Body of pancreas (tissue), 4 donors: ENCODE measurements around the gene SMURF2. TPM values are rescaled to one million over a fixed set of nuclear protein-coding genes. Genes with fewer than 3 reads are reported as not detected.
A peak's percentile ranks its signal among the peaks of the same experiment; 100 is the strongest.

Source experiments
- ATAC-seq: fragments of 150-250 bp; one replicate; pipeline ENCODE4 v1.9.1; 2016
- DNase-seq, 4 donors: peaks; one replicate each; pipeline ENCODE4 v3.0.0-alpha.2; 2019
- H3K27ac ChIP-seq, 4 donors: fragments of 200-600 bp; sonication (generic); 1 replicate in 3 of 4; 2 replicates in 1 of 4; pipeline versions ENCODE4 v1.5.1 to v1.6.1; 2016 to 2019; ENCODE audit warnings: mild to moderate bottlenecking in 1 of 4, mixed read lengths in 1 of 4, moderate library complexity in 1 of 4
- H3K27me3 ChIP-seq, 2 donors: fragments of 200-600 bp; sonication (generic); one replicate each; pipeline ENCODE4 v1.6.0; 2016; ENCODE audit warnings: mild to moderate bottlenecking in 1 of 2
- H3K36me3 ChIP-seq, 2 donors: fragments of 200-600 bp; sonication (generic); replicated peaks in 1 of 2; 2 replicates each; pipeline ENCODE4 v1.5.1; 2016; ENCODE audit warnings: low read depth in 2 of 2; ENCODE audit not compliant: insufficient read depth in 1 of 2
- H3K4me1 ChIP-seq: fragments of 200-600 bp; sonication (generic); one replicate; pipeline ENCODE4 v1.6.0; 2016
- H3K4me3 ChIP-seq, 2 donors: fragments of 200-600 bp; sonication (generic); 1 replicate in 1 of 2; 2 replicates in 1 of 2; pipeline ENCODE4 v1.5.1; 2016 to 2019
- H3K9me3 ChIP-seq, 3 donors: fragments of 200-600 bp; sonication (generic); 1 replicate in 2 of 3; 2 replicates in 1 of 3; pipeline ENCODE4 v1.5.1; 2016
- POLR2A ChIP-seq, 3 donors: fragments of 450-650 bp; IDR thresholded peaks; one replicate each; pipeline ENCODE4 v1.6.1; 2016; ENCODE audit warnings: antibody characterized with exemption in 3 of 3, mild to moderate bottlenecking in 2 of 3
- WGBS, 2 donors: methylation state at CpG; one replicate each; pipeline ENCODE4 v1.1.5; 2017; 5-methylcytosine and 5-hydroxymethylcytosine counted together
- intact Hi-C: fragments of 100-400 bp; cut with DNase I; formaldehyde crosslinking; loops from one replicate; pipeline ENCODE4 v1.15.1; 2023
- total RNA-seq, 2 donors: library from RNA; depleted of rRNA; stranded (reverse); fragments of >200 nt; gene quantifications; one replicate each; pipeline ENCODE4 v1.1.0, GENCODE V29; 2016
- TF ChIP-seq, protein P1 (sequence below), 7 experiments: fragments of 450-650 bp in 4 of 7; fragments of 200-600 bp in 3 of 7; sonication (generic) in 3 of 7; IDR thresholded peaks; one replicate each; pipeline ENCODE4 v1.5.1; 2016 to 2019; ENCODE audit warnings: antibody characterized with exemption in 7 of 7

The SMURF2 gene
- 10 to 100 TPM; 10.6 to 15.5 TPM for total RNA-seq

DNA sequence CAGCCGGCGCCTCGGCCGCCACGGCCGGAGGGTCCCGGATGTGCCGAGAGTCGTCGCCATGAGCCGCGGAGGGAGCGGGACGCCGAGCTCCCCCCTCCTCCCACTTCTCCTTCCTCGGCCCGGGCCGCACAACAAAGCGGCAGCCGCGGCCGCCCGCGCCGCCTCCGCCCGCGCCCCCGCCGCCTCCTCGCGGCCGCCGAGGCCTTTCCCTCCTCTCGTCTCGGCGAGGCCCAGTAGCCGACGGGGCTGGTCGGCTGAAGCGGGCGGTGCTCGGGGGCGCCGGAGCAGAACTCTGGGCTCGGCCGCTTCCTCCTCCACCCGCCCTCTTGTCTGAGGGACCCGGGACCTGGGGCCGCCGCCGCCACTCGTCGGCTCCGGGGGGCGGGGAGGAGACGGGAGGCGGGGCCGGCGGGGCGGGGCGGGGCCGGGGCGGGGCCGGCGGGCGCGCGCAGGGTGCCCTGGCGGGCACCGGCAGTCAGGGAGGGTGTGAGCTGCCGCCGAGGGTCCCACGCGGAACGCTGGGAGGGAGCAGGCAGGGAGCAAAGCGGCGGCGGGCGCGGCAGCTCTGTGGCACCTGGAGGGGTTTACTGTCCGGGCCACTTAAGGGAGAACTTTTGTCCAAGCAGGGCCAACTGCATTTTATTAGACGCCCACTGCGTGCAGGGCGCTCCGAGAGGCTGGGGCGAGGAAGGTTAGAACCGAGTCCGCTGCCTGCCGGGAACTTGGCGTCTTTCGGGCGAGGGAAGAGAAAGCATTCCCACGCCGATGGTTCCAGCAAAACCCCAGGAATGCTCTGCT is at the start of gene SMURF2:
Gene SMURF2, minus strand, starts transcription at position 332 of the 798 bp plus-strand sequence. CDS start 427 bp downstream, outside the sequence.
- 0% methylated on average over 4 to 78 of the region's 95 CpGs for WGBS, 2 donors
- H3K4me3 ChIP-seq: peak within 1 kb of the TSS; percentile 65 to 80
- TF ChIP-seq, protein P1, sequence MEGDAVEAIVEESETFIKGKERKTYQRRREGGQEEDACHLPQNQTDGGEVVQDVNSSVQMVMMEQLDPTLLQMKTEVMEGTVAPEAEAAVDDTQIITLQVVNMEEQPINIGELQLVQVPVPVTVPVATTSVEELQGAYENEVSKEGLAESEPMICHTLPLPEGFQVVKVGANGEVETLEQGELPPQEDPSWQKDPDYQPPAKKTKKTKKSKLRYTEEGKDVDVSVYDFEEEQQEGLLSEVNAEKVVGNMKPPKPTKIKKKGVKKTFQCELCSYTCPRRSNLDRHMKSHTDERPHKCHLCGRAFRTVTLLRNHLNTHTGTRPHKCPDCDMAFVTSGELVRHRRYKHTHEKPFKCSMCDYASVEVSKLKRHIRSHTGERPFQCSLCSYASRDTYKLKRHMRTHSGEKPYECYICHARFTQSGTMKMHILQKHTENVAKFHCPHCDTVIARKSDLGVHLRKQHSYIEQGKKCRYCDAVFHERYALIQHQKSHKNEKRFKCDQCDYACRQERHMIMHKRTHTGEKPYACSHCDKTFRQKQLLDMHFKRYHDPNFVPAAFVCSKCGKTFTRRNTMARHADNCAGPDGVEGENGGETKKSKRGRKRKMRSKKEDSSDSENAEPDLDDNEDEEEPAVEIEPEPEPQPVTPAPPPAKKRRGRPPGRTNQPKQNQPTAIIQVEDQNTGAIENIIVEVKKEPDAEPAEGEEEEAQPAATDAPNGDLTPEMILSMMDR (IDR thresholded peaks at IDR 0.05): peak in 3 of 7 experiments; percentile 5 to 27 (median 16)
- peak; percentile 78 to 90 (median 83) for TF ChIP-seq POLR2A (IDR thresholded peaks at IDR 0.05)
- ATAC-seq (peak; percentile 92), DNase-seq (peak; percentile 77 to 86 (median 82))
- H3K9me3 ChIP-seq: no peaks in the 10 kb centered on the region
- H3K36me3 ChIP-seq: no peaks in the 10 kb centered on the region
- intact Hi-C loops: no loop called here
- H3K27me3 ChIP-seq: no peaks in the 10 kb centered on the region
- peaks cover 41% of the 10 kb centered on the region for H3K4me1 ChIP-seq
- H3K27ac ChIP-seq: peak within 1 kb of the TSS; percentile 92 to 97 (median 94)

DNA sequence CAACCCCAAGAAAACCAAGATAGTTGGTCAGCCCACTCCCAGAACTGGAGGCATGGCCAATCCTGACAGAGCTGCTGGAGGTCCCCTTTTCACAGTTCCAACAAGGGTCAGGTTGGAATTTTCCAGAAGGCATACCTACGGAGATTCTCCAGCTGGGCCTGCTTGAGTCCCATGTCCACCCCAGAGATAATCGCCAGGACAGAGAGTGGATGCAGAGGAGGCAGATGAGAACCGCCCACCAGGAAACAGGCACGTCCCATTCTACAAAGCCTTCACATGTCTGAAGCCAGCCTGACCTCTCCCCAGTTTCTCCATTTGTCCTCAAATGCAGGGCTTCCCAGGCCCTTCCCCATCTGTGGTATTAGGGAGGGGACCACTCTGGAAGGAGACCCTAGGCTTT is 47.4 kb upstream of the SMURF2 start:
- no peak for ATAC-seq
- DNase-seq: no peak
- intact Hi-C loops: no loop called here
- no peak for TF ChIP-seq POLR2A (IDR thresholded peaks at IDR 0.05)
- TF ChIP-seq, protein P1 (IDR thresholded peaks at IDR 0.05): no peak
- H3K36me3 ChIP-seq: no peaks in the 10 kb centered on the region
- H3K4me1 ChIP-seq: peaks cover 21% of the 10 kb centered on the region
- WGBS, 2 donors: 63 to 69% methylated on average over 4 of the region's 4 CpGs
- H3K9me3 ChIP-seq: no peaks in the 10 kb centered on the region
- peak overlapping the region in 1 of 4 donors; percentile 53 for H3K27ac ChIP-seq
- H3K27me3 ChIP-seq: no peaks in the 10 kb centered on the region
- no peak overlapping the region for H3K4me3 ChIP-seq

DNA sequence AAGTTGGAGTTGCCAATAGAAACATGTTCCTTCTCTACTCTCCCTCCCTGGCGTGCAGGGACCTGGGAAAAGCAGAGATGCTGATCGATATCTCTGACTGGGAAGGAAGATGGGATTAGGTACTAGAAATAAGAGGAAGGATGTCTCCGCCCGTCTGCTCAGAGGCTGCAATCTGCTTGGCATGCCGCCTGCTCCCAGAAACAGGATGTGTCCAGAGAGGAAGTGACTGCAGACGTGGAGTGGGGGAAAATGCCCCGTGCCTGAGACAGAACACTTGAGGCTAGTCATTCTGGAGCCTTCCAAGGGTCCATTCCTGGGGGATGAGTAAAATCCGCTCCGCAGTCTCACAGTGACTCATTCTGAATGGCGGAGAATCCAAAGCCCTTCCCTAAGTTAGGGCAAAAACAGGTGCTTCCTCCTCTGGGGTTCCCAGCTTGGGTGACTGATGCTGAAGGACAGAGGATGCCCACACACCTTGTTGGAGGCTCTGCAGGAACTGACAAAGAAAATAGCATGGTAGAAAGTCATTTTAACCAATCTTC is 45.0 kb upstream of the SMURF2 start:
- peak; percentile 69 for ATAC-seq
- H3K4me3 ChIP-seq: no peak overlapping the region
- H3K27ac ChIP-seq: peak overlapping the region in 3 of 4 donors; percentile 12 to 46 (median 46)
- no peaks in the 10 kb centered on the region for H3K9me3 ChIP-seq
- 17 to 20% methylated on average over 10 of the region's 10 CpGs for WGBS, 2 donors
- no peaks in the 10 kb centered on the region for H3K36me3 ChIP-seq
- H3K27me3 ChIP-seq: no peaks in the 10 kb centered on the region
- intact Hi-C loops: no loop called here
- peak; percentile 66 to 87 (median 72) for DNase-seq
- peaks cover 17% of the 10 kb centered on the region for H3K4me1 ChIP-seq
- TF ChIP-seq, protein P1 (IDR thresholded peaks at IDR 0.05): no peak
- TF ChIP-seq POLR2A (IDR thresholded peaks at IDR 0.05): no peak

DNA sequence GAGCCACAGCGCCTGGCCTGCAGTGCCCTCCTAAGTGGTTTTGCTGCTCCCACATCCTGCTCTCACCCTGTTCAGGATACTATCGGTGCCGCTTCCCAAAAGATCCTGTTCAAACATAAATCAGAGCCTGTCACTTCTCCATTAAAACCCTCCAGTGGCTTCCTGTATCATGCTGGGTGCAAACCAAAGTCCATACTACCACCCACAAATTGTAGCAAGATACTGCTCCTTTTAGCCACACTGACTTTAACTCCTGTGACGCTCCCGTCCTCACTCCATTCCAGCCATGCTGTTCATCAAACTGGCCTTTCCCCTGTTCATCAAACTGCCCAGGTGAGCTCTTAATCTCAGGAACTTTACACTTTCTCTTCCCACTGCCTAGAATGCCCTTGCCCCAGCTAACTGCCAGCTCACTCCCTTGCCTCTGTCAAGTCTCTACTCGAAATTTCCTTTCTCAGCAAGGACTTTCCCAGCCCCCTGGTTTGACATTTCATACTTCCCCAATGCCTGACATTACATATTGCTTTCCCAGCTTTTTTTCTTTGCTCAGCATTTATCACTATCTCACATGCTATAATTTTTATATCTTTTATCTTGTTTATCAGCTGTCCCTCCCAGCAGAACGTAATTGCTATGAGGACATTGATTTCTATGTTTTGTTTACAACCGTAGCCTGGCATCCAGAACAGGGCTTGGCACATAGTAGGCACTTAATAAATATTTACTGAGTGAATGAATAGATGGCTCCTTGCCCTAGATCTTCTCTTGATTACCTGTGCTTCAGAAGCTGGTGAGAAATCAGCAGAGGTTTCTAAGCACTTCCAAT is 44.3 kb upstream of the SMURF2 start:
- H3K27me3 ChIP-seq: no peaks in the 10 kb centered on the region
- no peaks in the 10 kb centered on the region for H3K36me3 ChIP-seq
- peak overlapping the region in 3 of 4 donors; percentile 38 to 46 (median 46) for H3K27ac ChIP-seq
- ATAC-seq (peak; percentile 76), DNase-seq (peak in 1 of 4 donors; percentile 46)
- intact Hi-C loops: no loop called here
- H3K4me1 ChIP-seq: peaks cover 17% of the 10 kb centered on the region
- TF ChIP-seq, protein P1 (IDR thresholded peaks at IDR 0.05): no peak
- 21 to 26% methylated on average over 5 to 8 of the region's 8 CpGs for WGBS, 2 donors
- H3K9me3 ChIP-seq: no peaks in the 10 kb centered on the region
- H3K4me3 ChIP-seq: no peak overlapping the region
